GM12801 (cell line): ENCODE measurements around the gene NOS3.

ENCODE experiments used
- CTCF ChIP-seq: IDR thresholded peaks from one replicate; pipeline ENCODE4 v1.5.1; 2011; ENCODE audit warnings: control low read depth; ENCODE audit not compliant: insufficient read length; ENCODE audit errors: extremely low read depth

Gene NOS3

GRCh38 chr7:151003572-151003971 is 12.8 kb downstream of the NOS3 start:
- no peak for TF ChIP-seq CTCF

DNA sequence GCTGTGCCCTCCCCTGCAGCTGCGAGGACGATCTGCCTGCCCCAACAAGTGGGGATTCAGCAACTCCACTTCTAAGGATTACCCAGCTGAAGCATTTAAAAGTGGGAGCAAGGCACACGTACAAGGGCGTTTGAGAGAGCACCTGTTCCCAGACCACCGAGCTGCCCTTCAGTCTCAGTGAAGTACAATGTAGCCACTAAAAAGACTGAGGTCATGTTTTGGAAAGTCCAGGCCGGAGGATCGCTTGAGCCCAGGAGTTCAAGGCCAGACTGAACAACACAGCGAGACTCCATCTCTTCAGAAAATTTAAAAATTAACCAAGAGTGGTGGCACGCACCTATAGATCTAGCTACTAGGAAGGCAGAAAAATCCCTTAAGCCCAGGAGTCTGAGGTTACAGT is 14.7 kb downstream of the NOS3 start:
- no peak for TF ChIP-seq CTCF

DNA sequence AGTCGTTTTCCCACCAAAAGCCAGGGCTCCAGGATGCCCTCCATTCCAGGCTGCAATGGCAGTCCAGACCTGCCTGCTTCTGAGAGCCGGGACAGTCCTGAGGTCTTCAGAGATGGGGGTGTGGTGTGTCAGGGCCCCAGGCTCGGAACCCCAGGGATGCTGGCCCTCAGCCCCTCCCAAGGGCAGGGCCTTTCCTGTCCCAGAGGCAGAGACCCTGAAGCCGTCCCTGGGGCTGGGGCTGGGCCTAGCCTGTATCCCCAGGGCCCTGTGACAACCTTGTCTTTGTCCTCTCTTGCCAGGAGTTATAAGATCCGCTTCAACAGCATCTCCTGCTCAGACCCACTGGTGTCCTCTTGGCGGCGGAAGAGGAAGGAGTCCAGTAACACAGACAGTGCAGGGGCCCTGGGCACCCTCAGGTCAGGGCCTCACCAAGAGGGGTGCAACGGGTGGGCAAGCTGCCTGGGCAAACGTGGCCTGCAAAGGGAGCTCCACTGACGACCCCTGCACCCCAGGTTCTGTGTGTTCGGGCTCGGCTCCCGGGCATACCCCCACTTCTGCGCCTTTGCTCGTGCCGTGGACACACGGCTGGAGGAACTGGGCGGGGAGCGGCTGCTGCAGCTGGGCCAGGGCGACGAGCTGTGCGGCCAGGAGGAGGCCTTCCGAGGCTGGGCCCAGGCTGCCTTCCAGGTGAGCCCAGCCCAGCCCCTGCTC is 15.9 kb downstream of the NOS3 start:
- TF ChIP-seq CTCF = no peak

DNA sequence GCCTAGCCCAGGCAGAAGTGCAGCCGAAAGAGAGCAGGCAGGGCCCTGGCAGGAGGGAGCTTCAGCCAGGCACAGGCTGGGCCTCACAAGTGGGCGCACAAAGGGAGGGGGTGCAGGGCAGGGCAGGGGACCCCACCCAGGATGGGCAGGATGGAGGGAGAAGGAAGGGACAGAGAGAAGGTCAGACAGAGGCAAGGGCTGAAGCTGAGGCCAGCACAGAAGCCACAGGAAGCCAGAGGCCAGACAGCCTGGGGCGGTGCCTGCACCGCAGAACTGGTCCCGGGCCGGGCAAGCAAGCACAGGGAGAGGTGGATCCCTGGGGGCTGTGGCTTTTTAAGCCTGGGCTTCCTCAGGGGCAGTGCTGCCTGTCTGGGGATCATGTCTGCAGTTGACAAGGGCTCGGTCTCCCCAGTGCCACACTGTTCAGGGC is 16.7 kb downstream of the NOS3 start:
- no peak for TF ChIP-seq CTCF

- no peak for TF ChIP-seq CTCF
These were observed 17.3 kb downstream of the NOS3 start for GRCh38 chr7:151008143-151008510.

DNA sequence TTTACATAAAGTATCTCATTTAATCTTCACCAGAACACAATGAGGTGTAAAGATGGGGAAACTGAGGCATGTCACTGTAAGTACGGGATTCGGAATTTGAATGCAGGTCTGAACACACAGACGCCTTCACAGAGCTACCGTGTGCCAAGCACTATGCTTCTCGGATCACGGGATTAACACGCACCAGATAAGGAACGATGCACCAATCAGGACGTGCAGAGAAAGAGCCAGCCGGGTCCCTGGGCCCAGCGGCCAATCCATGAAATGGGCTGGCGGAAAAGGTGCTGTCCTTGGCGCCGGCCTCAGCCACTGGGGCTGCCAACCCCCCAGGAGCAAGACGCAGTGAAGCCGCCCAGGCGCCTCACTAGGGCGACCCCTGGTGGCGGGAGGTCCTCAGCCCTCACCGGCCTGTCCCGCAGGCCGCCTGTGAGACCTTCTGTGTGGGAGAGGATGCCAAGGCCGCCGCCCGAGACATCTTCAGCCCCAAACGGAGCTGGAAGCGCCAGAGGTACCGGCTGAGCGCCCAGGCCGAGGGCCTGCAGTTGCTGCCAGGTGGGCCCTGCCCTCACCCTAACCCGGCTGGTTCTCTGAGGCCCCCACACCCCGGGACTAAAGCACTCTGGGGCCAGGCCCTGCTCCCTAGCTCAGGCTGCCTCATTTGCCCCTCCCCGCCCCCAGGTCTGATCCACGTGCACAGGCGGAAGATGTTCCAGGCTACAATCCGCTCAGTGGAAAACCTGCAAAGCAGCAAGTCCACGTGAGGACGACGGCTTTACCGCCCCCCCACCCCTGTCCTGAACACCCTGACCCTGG is 17.9 kb downstream of the NOS3 start:
- TF ChIP-seq CTCF = peak; percentile 4

GRCh38 chr7:151009327-151010036 is 18.7 kb downstream of the NOS3 start:
- no peak for TF ChIP-seq CTCF
